Measurements from ENCODE around the gene POU6F2.
"Not testable (repeated sequence)": the region's sequence is repeated elsewhere in the genome, so short reads cannot be mapped to it uniquely, and the experiment has no call there.

POU6F2 gene

GRCh38 chr7:39186671-39187070, 209.0 kb downstream of the POU6F2 start:
- DNase-seq (ENCODE audit: low read depth, low spot score): no peak

- DNase-seq (ENCODE audit: low read depth, low spot score): no peak
These were observed 209.4 kb downstream of the POU6F2 start for GRCh38 chr7:39187130-39187529.

- DNase-seq (ENCODE audit: low read depth, low spot score): no peak
These were observed 214.8 kb downstream of the POU6F2 start for GRCh38 chr7:39192476-39192875.

GRCh38 chr7:39194388-39194787, 216.7 kb downstream of the POU6F2 start:
- not testable (repeated sequence) for DNase-seq (ENCODE audit: low read depth, low spot score)

- DNase-seq (ENCODE audit: low read depth, low spot score): no peak
These were observed 218.3 kb downstream of the POU6F2 start for GRCh38 chr7:39195967-39196366.

GRCh38 chr7:39197831-39198230, 220.1 kb downstream of the POU6F2 start:
- no peak for DNase-seq (ENCODE audit: low read depth, low spot score)

- no peak for DNase-seq (ENCODE audit: low read depth, low spot score)
These were observed 220.8 kb downstream of the POU6F2 start for GRCh38 chr7:39198556-39198955.

GRCh38 chr7:39199006-39199405, 221.3 kb downstream of the POU6F2 start:
- DNase-seq (ENCODE audit: low read depth, low spot score): no peak

GRCh38 chr7:39199951-39200350, 222.2 kb downstream of the POU6F2 start:
- no peak for DNase-seq (ENCODE audit: low read depth, low spot score)

- DNase-seq (ENCODE audit: low read depth, low spot score): no peak
These were observed 224.3 kb downstream of the POU6F2 start for GRCh38 chr7:39202041-39202440.

GRCh38 chr7:39210362-39210761, 232.7 kb downstream of the POU6F2 start:
- no peak for DNase-seq (ENCODE audit: low read depth, low spot score)

GRCh38 chr7:39211581-39211980, 233.9 kb downstream of the POU6F2 start:
- DNase-seq (ENCODE audit: low read depth, low spot score): no peak

GRCh38 chr7:39212876-39213275, 235.2 kb downstream of the POU6F2 start:
- DNase-seq (ENCODE audit: low read depth, low spot score): no peak

GRCh38 chr7:39217783-39218182, 240.1 kb downstream of the POU6F2 start:
- DNase-seq (ENCODE audit: low read depth, low spot score): no peak

- DNase-seq (ENCODE audit: low read depth, low spot score): no peak
These were observed 242.2 kb downstream of the POU6F2 start for GRCh38 chr7:39219869-39220268.

- no peak for DNase-seq (ENCODE audit: low read depth, low spot score)
These were observed 244.2 kb downstream of the POU6F2 start for GRCh38 chr7:39221901-39222300.

- no peak for DNase-seq (ENCODE audit: low read depth, low spot score)
These were observed 251.2 kb downstream of the POU6F2 start for GRCh38 chr7:39228946-39229345.

GRCh38 chr7:39233851-39234529, 256.3 kb downstream of the POU6F2 start:
- DNase-seq (ENCODE audit: low read depth, low spot score): no peak

GRCh38 chr7:39238234-39238869, 260.6 kb downstream of the POU6F2 start:
- DNase-seq (ENCODE audit: low read depth, low spot score): no peak

- DNase-seq (ENCODE audit: low read depth, low spot score): no peak
These were observed 263.2 kb downstream of the POU6F2 start for GRCh38 chr7:39240864-39241263.

GRCh38 chr7:39247576-39247975, 269.9 kb downstream of the POU6F2 start:
- DNase-seq (ENCODE audit: low read depth, low spot score): no peak

- DNase-seq (ENCODE audit: low read depth, low spot score): no peak
These were observed 270.5 kb downstream of the POU6F2 start for GRCh38 chr7:39248041-39248691.

- DNase-seq (ENCODE audit: low read depth, low spot score): no peak
These were observed 271.0 kb downstream of the POU6F2 start for GRCh38 chr7:39248692-39249090.
